Skeletal muscle satellite cell (primary cell): ENCODE results near the gene SMIM43.
"Not testable (repeated sequence)": the region's sequence is repeated elsewhere in the genome, so short reads cannot be mapped to it uniquely, and the experiment has no call there.

ENCODE experiments used
- H3K27me3 ChIP-seq: 2 replicates; pipeline ENCODE4 v1.7.0; 2013; ENCODE audit warnings: low read length; ENCODE audit not compliant: control insufficient read depth, insufficient read depth
- H3K36me3 ChIP-seq: 2 replicates; pipeline ENCODE4 v1.7.0; 2013; ENCODE audit warnings: mild to moderate bottlenecking, control low read depth, low read length; ENCODE audit not compliant: insufficient read depth
- H3K4me1 ChIP-seq: 2 replicates; pipeline ENCODE4 v1.7.0; 2013; ENCODE audit warnings: low read length; ENCODE audit not compliant: control insufficient read depth, insufficient read depth
- H3K4me2 ChIP-seq: 2 replicates; pipeline ENCODE4 v1.7.0; 2013; ENCODE audit warnings: mild to moderate bottlenecking, low read length
- H3K4me3 ChIP-seq: 2 replicates; pipeline ENCODE4 v1.7.0; 2013; ENCODE audit warnings: low read length
- H3K9ac ChIP-seq: 2 replicates; pipeline ENCODE4 v1.7.0; 2013; ENCODE audit warnings: mild to moderate bottlenecking, low read depth, low read length, moderate library complexity
- H3K9me3 ChIP-seq: replicated peaks from 2 replicates; pipeline ENCODE4 v1.7.0; 2013; ENCODE audit warnings: mild to moderate bottlenecking, control low read depth, low read length

The SMIM43 gene

GRCh38 chr4:121733942-121734341, 31.0 kb downstream of the SMIM43 start:
- Histone ChIP-seq H3K27me3 (no peaks in the 10 kb centered on the region), H3K36me3 (no peaks in the 10 kb centered on the region), H3K4me1 (peaks cover 8% of the 10 kb centered on the region), H3K4me2 (no peak overlapping the region), H3K9ac (no peak overlapping the region), H3K9me3 (no peaks in the 10 kb centered on the region), H3K4me3 (no peak overlapping the region)

GRCh38 chr4:121729753-121730152, 35.2 kb downstream of the SMIM43 start:
- H3K4me2 ChIP-seq, H3K4me3 ChIP-seq, H3K9ac ChIP-seq: not testable (repeated sequence)

GRCh38 chr4:121728798-121729226, 36.2 kb downstream of the SMIM43 start:
- Histone ChIP-seq H3K4me3 (no peak overlapping the region), H3K4me1 (peaks cover 26% of the 10 kb centered on the region), H3K4me2 (peak overlapping the region; percentile 48), H3K36me3 (no peaks in the 10 kb centered on the region), H3K9ac (peak overlapping the region; percentile 78), H3K27me3 (no peaks in the 10 kb centered on the region), H3K9me3 (no peaks in the 10 kb centered on the region)

More at GRCh38 chr4:121729753-121730152, 35.2 kb downstream of the SMIM43 start:
- H3K36me3 ChIP-seq, H3K9me3 ChIP-seq, H3K27me3 ChIP-seq: not testable (repeated sequence)
- peaks cover 26% of the 10 kb centered on the region for H3K4me1 ChIP-seq

- H3K9ac ChIP-seq: peak overlapping the region; percentile 78
- no peak overlapping the region for H3K4me3 ChIP-seq
- no peaks in the 10 kb centered on the region for H3K36me3 ChIP-seq
- peaks cover 26% of the 10 kb centered on the region for H3K4me1 ChIP-seq
- H3K4me2 ChIP-seq: peak overlapping the region; percentile 48
- H3K27me3 ChIP-seq: no peaks in the 10 kb centered on the region
- no peaks in the 10 kb centered on the region for H3K9me3 ChIP-seq
These were observed 36.9 kb downstream of the SMIM43 start for GRCh38 chr4:121728066-121728465.

GRCh38 chr4:121726642-121727268, 38.2 kb downstream of the SMIM43 start:
- Histone ChIP-seq H3K4me2 (no peak overlapping the region), H3K27me3 (no peaks in the 10 kb centered on the region), H3K36me3 (no peaks in the 10 kb centered on the region), H3K9me3 (no peaks in the 10 kb centered on the region), H3K4me3 (no peak overlapping the region), H3K4me1 (peaks cover 26% of the 10 kb centered on the region), H3K9ac (peak overlapping the region; percentile 78)

- Histone ChIP-seq H3K27me3 (no peaks in the 10 kb centered on the region), H3K4me1 (peaks cover 26% of the 10 kb centered on the region), H3K4me2 (no peak overlapping the region), H3K9me3 (no peaks in the 10 kb centered on the region), H3K4me3 (no peak overlapping the region), H3K36me3 (no peaks in the 10 kb centered on the region), H3K9ac (no peak overlapping the region)
These were observed 40.3 kb downstream of the SMIM43 start for GRCh38 chr4:121724671-121725070.

- Histone ChIP-seq H3K9ac (no peak overlapping the region), H3K4me2 (no peak overlapping the region), H3K27me3 (no peaks in the 10 kb centered on the region), H3K9me3 (no peaks in the 10 kb centered on the region), H3K4me1 (peaks cover 8% of the 10 kb centered on the region), H3K36me3 (no peaks in the 10 kb centered on the region), H3K4me3 (no peak overlapping the region)
These were observed 43.3 kb downstream of the SMIM43 start for GRCh38 chr4:121721700-121722099.

GRCh38 chr4:121720109-121720508, 44.9 kb downstream of the SMIM43 start:
- no peaks in the 10 kb centered on the region for H3K36me3 ChIP-seq
- H3K9me3 ChIP-seq: no peaks in the 10 kb centered on the region
- H3K4me2 ChIP-seq: no peak overlapping the region
- no peaks in the 10 kb centered on the region for H3K27me3 ChIP-seq
- H3K4me3 ChIP-seq: no peak overlapping the region
- no peak overlapping the region for H3K9ac ChIP-seq
- peaks cover 8% of the 10 kb centered on the region for H3K4me1 ChIP-seq

- Histone ChIP-seq H3K9me3 (no peaks in the 10 kb centered on the region), H3K4me3 (no peak overlapping the region), H3K9ac (no peak overlapping the region), H3K4me1 (peaks cover 8% of the 10 kb centered on the region), H3K36me3 (no peaks in the 10 kb centered on the region), H3K4me2 (no peak overlapping the region), H3K27me3 (no peaks in the 10 kb centered on the region)
These were observed 47.2 kb downstream of the SMIM43 start for GRCh38 chr4:121717680-121718237.

GRCh38 chr4:121714548-121714947, 50.4 kb downstream of the SMIM43 start:
- H3K27me3 ChIP-seq: no peaks in the 10 kb centered on the region
- H3K4me2 ChIP-seq: no peak overlapping the region
- H3K36me3 ChIP-seq: no peaks in the 10 kb centered on the region
- no peak overlapping the region for H3K4me3 ChIP-seq
- no peaks in the 10 kb centered on the region for H3K9me3 ChIP-seq
- peaks cover 35% of the 10 kb centered on the region for H3K4me1 ChIP-seq
- no peak overlapping the region for H3K9ac ChIP-seq

GRCh38 chr4:121712783-121713182, 52.2 kb downstream of the SMIM43 start:
- no peak overlapping the region for H3K9ac ChIP-seq
- no peaks in the 10 kb centered on the region for H3K27me3 ChIP-seq
- peaks cover 31% of the 10 kb centered on the region for H3K4me1 ChIP-seq
- H3K36me3 ChIP-seq: no peaks in the 10 kb centered on the region
- no peak overlapping the region for H3K4me3 ChIP-seq
- no peaks in the 10 kb centered on the region for H3K9me3 ChIP-seq
- no peak overlapping the region for H3K4me2 ChIP-seq
